H7 (cell line): ENCODE data around the gene CSNK1G1. TPM values are rescaled to one million over a fixed set of nuclear protein-coding genes. Genes with fewer than 3 reads are reported as not detected.
"Not testable (repeated sequence)": the region's sequence is repeated elsewhere in the genome, so short reads cannot be mapped to it uniquely, and the experiment has no call there.

ENCODE experiments used
- DNase-seq: peaks from one replicate; pipeline ENCODE4 v3.0.0; 2012
- H3K27me3 ChIP-seq: 2 replicates; pipeline ENCODE4 v1.6.0; 2011; ENCODE audit warnings: mild to moderate bottlenecking, low read length; ENCODE audit not compliant: control insufficient read depth, insufficient read depth
- H3K36me3 ChIP-seq: replicated peaks from 2 replicates; pipeline ENCODE4 v1.5.1; 2011; ENCODE audit warnings: low read length; ENCODE audit not compliant: control insufficient read depth, insufficient read depth
- H3K4me3 ChIP-seq: 2 replicates; pipeline ENCODE4 v1.5.1; 2011; ENCODE audit warnings: low read depth, mild to moderate bottlenecking, control low read depth, low read length, moderate library complexity; ENCODE audit not compliant: insufficient read depth
- total RNA-seq: library from RNA; depleted of rRNA; stranded (reverse); fragments of >200 nt; shearing (Covaris generic); gene quantifications from 2 replicates; pipeline ENCODE4 v1.2.3, GENCODE V29; 2014

The CSNK1G1 gene
- total RNA-seq, 1 experiment from 2014 or later = 8.9 TPM

- no peaks in the 10 kb centered on the region for H3K27me3 ChIP-seq
- DNase-seq = no peak
These were observed 131.5 kb downstream of the CSNK1G1 start for GRCh38 chr15:64224511-64224910.

GRCh38 chr15:64223882-64224281 lies 132.1 kb downstream of the CSNK1G1 start:
- H3K36me3 ChIP-seq = no peaks in the 10 kb centered on the region
- H3K27me3 ChIP-seq = no peaks in the 10 kb centered on the region
- H3K4me3 ChIP-seq = no peak overlapping the region
- no peak for DNase-seq

More at GRCh38 chr15:64224511-64224910, 131.5 kb downstream of the CSNK1G1 start:
- Histone ChIP-seq H3K36me3 (no peaks in the 10 kb centered on the region), H3K4me3 (no peak overlapping the region)

- Histone ChIP-seq H3K4me3 (no peak overlapping the region), H3K27me3 (no peaks in the 10 kb centered on the region), H3K36me3 (no peaks in the 10 kb centered on the region)
- DNase-seq = no peak
These were observed 133.2 kb downstream of the CSNK1G1 start for GRCh38 chr15:64222573-64223366.

- not testable (repeated sequence) for H3K4me3 ChIP-seq, H3K36me3 ChIP-seq, H3K27me3 ChIP-seq, DNase-seq
These were observed 134.1 kb downstream of the CSNK1G1 start for GRCh38 chr15:64221911-64222310.

- H3K4me3 ChIP-seq, H3K36me3 ChIP-seq, DNase-seq, H3K27me3 ChIP-seq: not testable (repeated sequence)
These were observed 138.6 kb downstream of the CSNK1G1 start for GRCh38 chr15:64217429-64217750.

- Histone ChIP-seq H3K36me3 (peaks cover 1% of the 10 kb centered on the region), H3K4me3 (no peak overlapping the region), H3K27me3 (no peaks in the 10 kb centered on the region)
- DNase-seq = no peak
These were observed 139.1 kb downstream of the CSNK1G1 start for GRCh38 chr15:64216730-64217428.

- peaks cover 1% of the 10 kb centered on the region for H3K36me3 ChIP-seq
These were observed 139.8 kb downstream of the CSNK1G1 start for GRCh38 chr15:64216196-64216595.

GRCh38 chr15:64213646-64214045 lies 142.3 kb downstream of the CSNK1G1 start:
- H3K27me3 ChIP-seq = no peaks in the 10 kb centered on the region
- no peak for DNase-seq
- no peak overlapping the region for H3K4me3 ChIP-seq
- peaks cover 1% of the 10 kb centered on the region for H3K36me3 ChIP-seq

More at GRCh38 chr15:64216196-64216595, 139.8 kb downstream of the CSNK1G1 start:
- H3K4me3 ChIP-seq = no peak overlapping the region
- no peaks in the 10 kb centered on the region for H3K27me3 ChIP-seq
- no peak for DNase-seq

GRCh38 chr15:64211696-64212095 lies 144.3 kb downstream of the CSNK1G1 start:
- H3K4me3 ChIP-seq = no peak overlapping the region
- no peaks in the 10 kb centered on the region for H3K27me3 ChIP-seq
- peaks cover 1% of the 10 kb centered on the region for H3K36me3 ChIP-seq
- no peak for DNase-seq

- no peak overlapping the region for H3K4me3 ChIP-seq
- H3K27me3 ChIP-seq = no peaks in the 10 kb centered on the region
- H3K36me3 ChIP-seq = peaks cover 1% of the 10 kb centered on the region
- no peak for DNase-seq
These were observed 145.6 kb downstream of the CSNK1G1 start for GRCh38 chr15:64210371-64210770.

GRCh38 chr15:64209680-64210334 lies 146.2 kb downstream of the CSNK1G1 start:
- Histone ChIP-seq H3K36me3 (peaks cover 1% of the 10 kb centered on the region), H3K4me3 (no peak overlapping the region), H3K27me3 (no peaks in the 10 kb centered on the region)
- no peak for DNase-seq

GRCh38 chr15:64205202-64205601 lies 150.8 kb downstream of the CSNK1G1 start:
- peaks cover 3% of the 10 kb centered on the region; the same call in 1 of the 2 replicates for H3K36me3 ChIP-seq
- no peak overlapping the region for H3K4me3 ChIP-seq
- no peaks in the 10 kb centered on the region for H3K27me3 ChIP-seq
- DNase-seq = no peak

GRCh38 chr15:64197425-64197824 lies 158.5 kb downstream of the CSNK1G1 start:
- Histone ChIP-seq H3K36me3 (no peaks in the 10 kb centered on the region), H3K27me3 (no peaks in the 10 kb centered on the region), H3K4me3 (no peak overlapping the region)
- no peak for DNase-seq

GRCh38 chr15:64193971-64194370 lies 162.0 kb downstream of the CSNK1G1 start:
- no peaks in the 10 kb centered on the region for H3K36me3 ChIP-seq
- H3K27me3 ChIP-seq = no peaks in the 10 kb centered on the region
- H3K4me3 ChIP-seq = no peak overlapping the region
- DNase-seq = peak; percentile 22
